TTC549 (cell line): ENCODE measurements around the gene CDKAL1.
"Not testable (repeated sequence)": the region's sequence is repeated elsewhere in the genome, so short reads cannot be mapped to it uniquely, and the experiment has no call there.

Source experiments
- FAIRE-seq: peaks from 2 replicates; lab custom pipeline; 2012; peaks lifted over from hg19 to GRCh38; lab: Jason Lieb, UNC

CDKAL1 gene

DNA sequence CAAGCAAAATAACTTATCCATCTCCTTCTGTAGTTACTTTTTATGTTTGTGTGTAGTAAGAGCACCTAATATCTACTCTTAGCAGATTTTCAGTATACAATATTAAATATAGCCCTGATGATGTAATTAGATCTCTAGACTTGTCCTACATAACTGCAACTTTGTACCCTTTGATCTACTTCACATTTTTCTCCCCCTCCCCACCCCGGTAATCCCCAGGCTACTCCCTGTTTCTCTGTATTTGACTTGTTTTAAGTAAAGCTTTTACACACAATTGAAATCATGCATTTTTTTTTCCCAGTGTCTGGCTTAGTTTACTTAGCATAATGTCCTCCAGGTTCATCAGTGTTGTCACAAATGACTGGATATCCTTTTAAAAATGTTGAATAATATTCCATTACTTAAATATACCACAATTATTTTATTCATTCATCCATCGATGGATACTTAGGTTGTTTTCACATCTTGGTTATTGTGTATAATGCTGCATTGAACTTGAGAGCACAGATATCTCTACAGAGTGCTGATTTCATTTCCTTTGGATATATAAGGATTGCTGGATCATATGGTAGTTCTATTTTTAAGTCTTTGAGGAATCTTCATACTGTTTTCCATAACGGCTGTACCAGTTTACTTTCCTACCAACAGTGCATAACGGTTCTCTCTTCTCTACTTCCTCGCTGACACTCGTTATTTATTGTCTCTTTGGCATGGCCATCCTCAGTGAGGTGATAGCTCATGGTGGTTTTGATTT lies 212.7 kb downstream of the CDKAL1 start:
- no peak for FAIRE-seq

GRCh38 chr6:20747991-20748390 lies 213.7 kb downstream of the CDKAL1 start:
- FAIRE-seq = no peak

- no peak for FAIRE-seq
Observed at GRCh38 chr6:20751293-20751935, 217.2 kb downstream of the CDKAL1 start.

GRCh38 chr6:20755631-20756030 lies 221.4 kb downstream of the CDKAL1 start:
- FAIRE-seq = no peak

- FAIRE-seq = not testable (repeated sequence)
Observed at GRCh38 chr6:20756584-20757147, 222.4 kb downstream of the CDKAL1 start.

DNA sequence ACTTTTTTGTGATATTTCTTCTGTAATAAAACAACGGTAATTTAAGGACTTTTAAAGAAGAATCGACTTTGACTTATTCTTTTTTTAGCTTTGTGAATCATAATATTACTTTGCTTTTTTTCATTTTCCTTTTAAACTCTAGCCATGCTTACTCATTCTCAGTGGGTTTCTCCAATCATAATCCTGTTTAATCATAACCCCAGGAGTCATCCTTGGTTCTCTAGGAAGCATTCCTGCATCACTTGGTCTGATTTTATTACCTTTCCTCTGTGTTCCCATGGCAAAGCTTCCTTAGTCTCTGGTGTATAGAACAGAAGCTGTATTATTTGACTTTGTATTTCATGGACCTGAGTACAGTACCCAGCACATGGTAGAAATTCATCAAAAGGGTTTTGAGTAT lies 223.5 kb downstream of the CDKAL1 start:
- no peak for FAIRE-seq

DNA sequence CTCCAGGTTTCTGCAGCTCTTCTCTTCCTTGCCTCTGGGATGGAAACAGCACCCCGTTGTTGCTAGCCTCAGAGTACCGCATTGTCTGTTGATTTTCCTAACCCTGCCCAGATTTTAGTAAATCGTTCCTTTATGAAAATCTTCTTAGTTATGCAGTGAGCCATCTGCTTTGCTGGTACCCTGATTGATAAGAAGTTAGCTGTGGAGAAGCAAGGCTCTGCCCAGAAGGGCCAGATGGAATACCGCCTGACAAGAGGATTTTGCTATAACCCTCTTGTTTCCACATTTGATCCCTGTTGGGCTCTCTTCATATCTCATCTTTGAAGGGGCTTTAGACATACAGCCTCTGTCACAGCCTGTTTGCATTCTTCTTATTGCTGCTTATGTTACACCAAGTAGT lies 229.0 kb downstream of the CDKAL1 start:
- FAIRE-seq = no peak

DNA sequence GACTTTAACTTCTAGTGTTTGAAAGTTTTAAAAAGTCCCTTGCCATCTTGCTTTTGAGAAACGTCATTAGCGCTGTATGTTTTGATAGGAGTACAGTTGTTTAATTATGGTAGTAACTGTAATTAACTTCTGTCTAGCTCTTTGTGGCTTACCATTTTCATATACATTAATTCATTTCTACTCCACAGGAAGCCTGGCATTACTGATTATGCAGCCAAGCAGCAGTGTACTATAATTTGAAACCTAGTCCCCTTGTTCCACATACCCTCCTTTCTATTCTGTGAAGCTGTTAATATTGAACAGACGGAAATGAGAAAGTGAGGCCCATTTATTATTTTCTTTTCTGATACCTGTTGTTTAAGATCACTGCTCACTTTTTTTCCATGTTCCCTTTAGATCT lies 235.4 kb downstream of the CDKAL1 start:
- FAIRE-seq = no peak

DNA sequence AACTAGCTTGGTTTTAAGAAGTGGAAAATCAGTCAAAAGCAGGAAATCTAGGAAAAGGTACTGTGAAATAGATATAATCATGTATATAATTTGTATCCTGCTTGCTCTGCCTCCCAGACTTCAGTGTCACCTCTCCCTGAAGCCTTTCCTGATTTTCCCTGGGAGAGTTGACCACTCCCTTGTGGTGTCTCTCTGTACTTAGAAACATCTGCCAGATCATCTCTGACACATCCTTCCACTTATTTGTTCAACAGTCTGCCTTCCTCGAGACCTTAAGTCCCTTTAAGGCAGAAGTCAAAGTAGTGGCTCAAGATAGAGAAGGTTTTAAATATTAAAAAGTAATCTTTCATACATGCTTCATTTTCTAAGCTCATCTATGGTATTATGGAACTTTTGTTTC lies 236.5 kb downstream of the CDKAL1 start:
- no peak for FAIRE-seq

DNA sequence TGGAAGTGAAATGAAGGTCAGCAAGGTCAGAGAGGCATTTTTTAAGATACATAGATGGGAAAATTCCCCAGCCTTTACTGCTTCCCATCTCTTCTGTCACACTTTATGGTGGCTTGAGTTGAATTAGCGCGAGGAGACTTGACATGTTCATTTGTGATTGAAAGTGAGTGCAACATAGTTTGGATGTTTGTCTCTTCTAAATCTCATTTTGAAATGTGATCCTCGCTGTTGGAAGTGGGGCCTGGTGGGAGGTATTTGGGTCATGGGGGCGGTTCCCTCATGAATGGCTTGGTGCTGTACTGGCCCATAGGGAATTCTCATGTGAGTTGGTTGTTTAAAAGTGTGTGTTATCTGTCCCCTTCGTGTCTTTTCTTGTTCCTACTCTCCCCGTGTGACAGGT lies 237.2 kb downstream of the CDKAL1 start:
- FAIRE-seq = no peak

DNA sequence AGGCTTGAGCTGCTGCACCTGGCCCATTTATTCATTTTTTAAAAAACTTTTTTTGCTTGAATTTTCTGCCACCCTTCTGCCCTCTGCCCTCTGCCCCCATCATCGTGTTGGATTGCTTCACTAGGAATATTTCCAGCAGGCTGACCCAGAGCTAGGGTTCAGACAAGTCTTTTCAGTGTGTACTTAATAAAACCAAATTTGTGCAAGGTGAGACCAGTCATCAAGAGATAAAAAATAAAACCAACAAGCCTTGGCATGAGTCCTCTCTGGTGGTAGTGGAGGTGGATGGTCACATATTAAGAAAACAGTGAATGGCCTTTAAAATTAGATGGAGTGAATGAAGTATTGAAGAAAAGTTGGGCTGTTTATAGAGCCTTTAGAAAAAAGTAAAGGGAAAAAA lies 239.6 kb downstream of the CDKAL1 start:
- no peak for FAIRE-seq

DNA sequence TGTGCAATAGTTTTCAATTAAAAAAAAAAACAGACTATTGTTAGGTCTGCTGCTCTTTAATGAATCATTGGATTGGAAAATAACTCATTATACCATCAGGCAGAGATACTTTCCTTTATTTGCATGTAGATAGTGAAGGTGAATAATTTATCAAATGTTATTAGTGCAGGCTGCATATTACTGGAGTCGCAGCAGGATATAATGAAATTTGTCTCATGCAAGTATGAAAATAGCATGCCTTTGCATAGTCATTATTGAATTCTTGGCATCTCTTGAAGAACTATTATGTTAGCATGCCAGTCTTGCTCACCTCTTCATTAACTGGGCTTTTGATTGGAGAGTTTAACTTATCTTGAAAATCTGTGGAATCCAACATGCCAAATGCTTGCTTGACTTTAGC lies 241.7 kb downstream of the CDKAL1 start:
- FAIRE-seq = no peak

DNA sequence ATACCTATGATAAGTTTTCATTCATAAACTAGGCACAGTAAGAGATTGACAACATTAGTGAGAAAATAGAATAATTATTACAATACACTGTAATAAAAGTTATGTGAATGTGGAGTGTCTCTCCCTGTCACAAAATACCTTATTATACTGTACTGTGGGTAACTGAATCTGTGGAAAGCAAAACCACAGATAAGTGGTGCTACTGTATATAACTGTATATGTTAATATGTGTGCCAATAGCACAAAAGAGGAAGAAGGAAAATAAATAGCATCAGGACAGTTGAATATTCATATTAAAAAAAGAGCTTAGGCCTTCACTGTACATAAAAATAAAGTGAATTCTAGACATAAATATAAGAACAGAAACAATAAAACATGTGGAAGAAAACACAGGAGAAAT lies 243.5 kb downstream of the CDKAL1 start:
- no peak for FAIRE-seq

- FAIRE-seq = no peak
Observed at GRCh38 chr6:20778459-20778858, 244.2 kb downstream of the CDKAL1 start.

GRCh38 chr6:20778912-20779311 lies 244.7 kb downstream of the CDKAL1 start:
- FAIRE-seq = no peak

- FAIRE-seq = no peak
Observed at GRCh38 chr6:20789162-20789561, 254.9 kb downstream of the CDKAL1 start.

- FAIRE-seq = no peak
Observed at GRCh38 chr6:20790032-20790791, 256.0 kb downstream of the CDKAL1 start.

DNA sequence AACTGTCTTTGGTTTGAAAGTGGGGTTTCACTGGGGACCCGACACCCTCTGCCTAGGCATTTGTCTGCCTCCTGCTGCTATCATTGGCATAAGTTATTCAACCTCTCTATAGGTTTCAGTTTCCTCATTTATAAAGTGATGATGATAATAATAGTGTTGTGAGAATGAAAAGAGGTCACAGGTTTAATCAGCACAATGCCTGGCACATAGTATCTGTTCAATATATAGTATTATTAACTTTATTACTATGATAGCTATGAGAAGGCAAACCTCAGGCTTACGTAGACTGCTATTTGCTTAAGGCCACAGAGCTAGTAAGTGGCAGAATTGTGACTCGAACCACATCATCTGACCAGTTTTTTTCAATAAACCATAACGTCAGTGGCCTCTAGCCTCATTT lies 256.8 kb downstream of the CDKAL1 start:
- FAIRE-seq = no peak

GRCh38 chr6:20791944-20792343 lies 257.7 kb downstream of the CDKAL1 start:
- no peak for FAIRE-seq

GRCh38 chr6:20793174-20793573 lies 258.9 kb downstream of the CDKAL1 start:
- no peak for FAIRE-seq

- no peak for FAIRE-seq
Observed at GRCh38 chr6:20797597-20797996, 263.3 kb downstream of the CDKAL1 start.

GRCh38 chr6:20800229-20800628 lies 266.0 kb downstream of the CDKAL1 start:
- no peak for FAIRE-seq

DNA sequence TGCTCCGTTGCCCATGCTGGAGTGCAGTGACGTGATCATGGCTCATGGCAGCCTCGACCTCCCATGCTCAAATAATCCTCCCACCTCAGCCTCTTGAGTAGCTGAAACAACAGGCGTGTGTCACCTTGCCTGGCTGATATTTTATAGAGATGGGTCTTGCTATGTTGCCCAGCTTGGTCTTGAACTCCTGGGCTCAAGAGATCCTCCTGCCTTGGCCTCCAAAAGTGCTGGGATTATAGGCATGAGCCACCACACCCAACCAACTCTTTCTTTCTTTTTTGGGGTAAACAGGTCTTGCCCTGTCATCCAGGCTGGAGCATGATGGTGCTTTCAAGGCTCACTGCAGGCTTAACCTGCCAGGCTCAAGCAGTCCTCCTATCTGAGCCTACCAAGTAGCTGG lies 266.4 kb downstream of the CDKAL1 start:
- FAIRE-seq = no peak
